ENCODE data around the gene AMZ2. TPM values are rescaled to one million over a fixed set of nuclear protein-coding genes. Genes with fewer than 3 reads are reported as not detected.
"Not testable (repeated sequence)": the region's sequence is repeated elsewhere in the genome, so short reads cannot be mapped to it uniquely, and the experiment has no call there.

Gene AMZ2
- total RNA-seq, 1 donor from 2014 or later: 75.8 TPM

DNA sequence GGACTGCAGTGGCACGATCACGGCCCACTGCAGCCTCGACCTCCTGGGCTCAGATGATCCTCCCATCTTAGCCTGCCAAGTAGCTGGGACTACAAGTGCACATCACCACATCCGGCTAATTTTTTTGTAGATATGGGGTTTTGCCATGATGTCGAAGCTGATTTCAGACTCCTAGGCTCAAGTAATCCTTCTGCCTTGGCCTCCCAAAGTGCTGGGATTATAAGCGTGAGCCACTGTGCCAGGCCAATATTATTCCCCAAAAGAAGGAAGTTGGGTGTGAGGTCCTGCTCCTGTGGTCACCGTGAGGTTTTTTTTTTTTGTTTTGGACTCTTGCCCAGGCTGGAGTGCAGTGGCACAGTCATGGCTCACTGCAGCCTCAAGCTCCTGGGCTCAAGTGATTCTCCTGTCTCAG is 1.5 kb downstream of the AMZ2 start:
- DNase-seq: peak; percentile 75
- H3K36me3 Mint-ChIP-seq (ENCODE audit: low read depth): peaks cover 37% of the 10 kb centered on the region
- H3K27ac Mint-ChIP-seq: peak overlapping the region; percentile 93

DNA sequence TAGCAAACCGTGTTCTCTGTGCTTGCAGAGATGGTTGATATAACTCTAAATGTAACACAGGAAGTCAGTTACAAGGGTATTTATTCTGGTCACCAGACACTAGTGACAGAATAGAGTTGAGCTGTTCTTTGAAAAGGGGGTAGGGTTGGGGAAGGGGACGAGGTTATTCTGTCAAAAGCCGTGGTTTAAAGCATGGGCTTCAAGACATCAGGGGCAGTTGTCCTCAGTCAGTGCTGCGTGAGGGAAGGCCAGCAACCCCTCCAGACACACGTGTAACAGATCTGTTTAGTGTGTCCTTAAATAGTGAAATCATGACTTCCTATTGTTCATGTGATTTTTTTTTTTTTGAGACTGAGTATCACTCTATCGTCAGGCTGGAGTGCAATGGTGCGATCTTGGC is 5.6 kb downstream of the AMZ2 start:
- peaks cover 59% of the 10 kb centered on the region for H3K36me3 Mint-ChIP-seq (ENCODE audit: low read depth)
- H3K9me3 Mint-ChIP-seq; intact Hi-C loops (cut with micrococcal nuclease): not testable (repeated sequence)

More for the DNA sequence above, 1.5 kb downstream of the AMZ2 start:
- intact Hi-C loops (cut with micrococcal nuclease): loop anchor here (1.0 to 5.0 kb wide), 3 partner anchors 9 to 263 kb away; partner anchors contain the start of gene PRKAR1A
- H3K4me3 Mint-ChIP-seq: peak overlapping the region; percentile 86
- no peaks in the 10 kb centered on the region for H3K27me3 Mint-ChIP-seq
- peaks cover 51% of the 10 kb centered on the region for H3K4me1 Mint-ChIP-seq
- no peaks in the 10 kb centered on the region for H3K9me3 Mint-ChIP-seq

GRCh38 chr17:68255151-68255550 is 7.3 kb downstream of the AMZ2 start:
- peak overlapping the region; percentile 16 for H3K4me3 Mint-ChIP-seq
- H3K36me3 Mint-ChIP-seq (ENCODE audit: low read depth): peaks cover 55% of the 10 kb centered on the region
- peaks cover 66% of the 10 kb centered on the region for H3K4me1 Mint-ChIP-seq
- no peaks in the 10 kb centered on the region for H3K9me3 Mint-ChIP-seq
- peak overlapping the region; percentile 38 for H3K27ac Mint-ChIP-seq
- intact Hi-C loops (cut with micrococcal nuclease): no loop called here
- H3K27me3 Mint-ChIP-seq: no peaks in the 10 kb centered on the region
- no peak for DNase-seq

More for the DNA sequence above, 5.6 kb downstream of the AMZ2 start:
- not testable (repeated sequence) for H3K27me3 Mint-ChIP-seq
- peak overlapping the region; percentile 87 for H3K27ac Mint-ChIP-seq
- peak; percentile 68 for DNase-seq
- H3K4me1 Mint-ChIP-seq: peaks cover 69% of the 10 kb centered on the region
- peak overlapping the region; percentile 63 for H3K4me3 Mint-ChIP-seq

DNA sequence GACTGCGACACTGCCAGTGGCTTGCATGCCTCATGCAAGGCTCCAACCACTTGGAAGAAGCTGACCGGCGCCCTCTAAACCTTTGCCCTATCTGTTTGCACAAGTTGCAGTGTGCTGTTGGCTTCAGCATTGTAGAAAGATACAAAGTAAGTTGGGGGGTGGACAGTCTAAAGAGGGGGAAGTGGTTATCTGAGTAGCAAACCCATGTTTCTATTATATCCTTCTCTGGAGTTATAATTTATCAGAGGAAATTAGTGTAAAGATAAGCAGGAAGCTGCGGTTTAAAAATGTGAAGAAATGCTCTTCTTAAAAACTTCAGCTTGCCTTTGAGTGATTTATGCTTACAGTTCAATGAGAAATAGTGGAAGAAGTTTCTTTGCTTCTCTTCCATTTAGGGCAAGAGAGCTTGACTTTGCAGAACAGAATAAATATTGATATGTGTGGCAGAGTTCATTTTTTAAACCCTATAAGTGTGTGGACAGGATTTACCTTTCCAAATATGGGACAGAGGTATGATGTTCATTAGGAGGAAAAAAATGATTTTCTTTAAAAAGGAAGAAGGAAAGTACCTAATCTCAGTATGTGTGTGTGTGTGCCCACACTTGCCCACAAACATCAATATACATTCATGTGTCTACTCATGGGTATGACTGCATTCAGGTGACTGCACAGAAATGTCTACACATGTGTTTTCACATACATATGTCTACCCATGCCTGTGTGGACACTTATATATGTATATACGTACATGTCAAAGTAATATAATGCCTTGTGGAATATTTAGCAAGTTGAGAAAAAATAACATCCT is 8.1 kb downstream of the AMZ2 start:
- Mint-ChIP-seq H3K4me1 (peaks cover 65% of the 10 kb centered on the region), H3K36me3 (ENCODE audit: low read depth) (peaks cover 53% of the 10 kb centered on the region), H3K4me3 (peak overlapping the region; percentile 16), H3K27ac (peak overlapping the region; percentile 38), H3K27me3 (no peaks in the 10 kb centered on the region), H3K9me3 (no peaks in the 10 kb centered on the region)
- intact Hi-C loops (cut with micrococcal nuclease): no loop called here
- DNase-seq: no peak

DNA sequence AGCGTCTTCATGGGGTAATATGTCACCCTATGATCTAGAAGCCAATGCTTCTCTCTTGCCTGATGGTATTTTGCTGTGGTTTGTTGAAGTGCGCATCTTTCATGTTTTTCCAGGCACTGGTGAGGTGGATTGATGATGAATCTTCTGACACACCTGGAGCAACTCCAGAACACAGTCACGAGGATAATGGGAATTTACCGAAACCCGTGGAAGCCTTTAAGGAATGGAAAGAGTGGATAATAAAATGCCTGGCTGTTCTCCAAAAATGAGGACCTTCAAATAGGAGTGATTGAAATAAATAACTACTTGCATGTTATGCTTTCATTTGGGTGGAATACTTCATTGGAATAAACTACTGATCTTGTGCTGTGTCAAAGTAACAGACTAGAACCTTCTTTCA is 8.9 kb downstream of the AMZ2 start:
- intact Hi-C loops (cut with micrococcal nuclease); H3K9me3 Mint-ChIP-seq; H3K27me3 Mint-ChIP-seq; DNase-seq; H3K4me3 Mint-ChIP-seq: not testable (repeated sequence)
- Mint-ChIP-seq H3K36me3 (ENCODE audit: low read depth) (peaks cover 48% of the 10 kb centered on the region), H3K4me1 (peaks cover 69% of the 10 kb centered on the region), H3K27ac (peak overlapping the region; percentile 58)

GRCh38 chr17:68257934-68258333 is 10.1 kb downstream of the AMZ2 start:
- no peaks in the 10 kb centered on the region for H3K27me3 Mint-ChIP-seq
- H3K4me3 Mint-ChIP-seq: peak overlapping the region; percentile 38
- H3K4me1 Mint-ChIP-seq: peaks cover 72% of the 10 kb centered on the region
- peaks cover 41% of the 10 kb centered on the region for H3K36me3 Mint-ChIP-seq (ENCODE audit: low read depth)
- peak overlapping the region; percentile 72 for H3K27ac Mint-ChIP-seq
- DNase-seq: no peak
- intact Hi-C loops (cut with micrococcal nuclease): loop anchor here (1.0 to 2.0 kb wide), 2 partner anchors 9 to 33 kb away; partner anchors contain the start of genes ARSG and SLC16A6
- no peaks in the 10 kb centered on the region for H3K9me3 Mint-ChIP-seq

- H3K27me3 Mint-ChIP-seq, H3K9me3 Mint-ChIP-seq: not testable (repeated sequence)
- peak; percentile 94 for DNase-seq
- H3K36me3 Mint-ChIP-seq (ENCODE audit: low read depth): peaks cover 31% of the 10 kb centered on the region
- H3K4me3 Mint-ChIP-seq: peak overlapping the region; percentile 79
- H3K27ac Mint-ChIP-seq: peak overlapping the region; percentile 86
- H3K4me1 Mint-ChIP-seq: peaks cover 65% of the 10 kb centered on the region
- intact Hi-C loops (cut with micrococcal nuclease): loop anchor here (1.0 to 2.0 kb wide), 2 partner anchors 10 to 32 kb away; partner anchors contain the start of genes ARSG and SLC16A6
Observed at GRCh38 chr17:68258890-68259647, 11.2 kb downstream of the AMZ2 start.

- not testable (repeated sequence) for DNase-seq, H3K27me3 Mint-ChIP-seq, H3K9me3 Mint-ChIP-seq
- intact Hi-C loops (cut with micrococcal nuclease): loop anchor here (2.0 kb wide), 1 partner anchor 31 kb away; the partner anchor contains the start of genes ARSG and SLC16A6
- Mint-ChIP-seq H3K4me3 (peak overlapping the region; percentile 79), H3K4me1 (peaks cover 62% of the 10 kb centered on the region), H3K27ac (peak overlapping the region; percentile 86), H3K36me3 (ENCODE audit: low read depth) (peaks cover 28% of the 10 kb centered on the region)
Observed at GRCh38 chr17:68259648-68259951, 11.8 kb downstream of the AMZ2 start.

DNA sequence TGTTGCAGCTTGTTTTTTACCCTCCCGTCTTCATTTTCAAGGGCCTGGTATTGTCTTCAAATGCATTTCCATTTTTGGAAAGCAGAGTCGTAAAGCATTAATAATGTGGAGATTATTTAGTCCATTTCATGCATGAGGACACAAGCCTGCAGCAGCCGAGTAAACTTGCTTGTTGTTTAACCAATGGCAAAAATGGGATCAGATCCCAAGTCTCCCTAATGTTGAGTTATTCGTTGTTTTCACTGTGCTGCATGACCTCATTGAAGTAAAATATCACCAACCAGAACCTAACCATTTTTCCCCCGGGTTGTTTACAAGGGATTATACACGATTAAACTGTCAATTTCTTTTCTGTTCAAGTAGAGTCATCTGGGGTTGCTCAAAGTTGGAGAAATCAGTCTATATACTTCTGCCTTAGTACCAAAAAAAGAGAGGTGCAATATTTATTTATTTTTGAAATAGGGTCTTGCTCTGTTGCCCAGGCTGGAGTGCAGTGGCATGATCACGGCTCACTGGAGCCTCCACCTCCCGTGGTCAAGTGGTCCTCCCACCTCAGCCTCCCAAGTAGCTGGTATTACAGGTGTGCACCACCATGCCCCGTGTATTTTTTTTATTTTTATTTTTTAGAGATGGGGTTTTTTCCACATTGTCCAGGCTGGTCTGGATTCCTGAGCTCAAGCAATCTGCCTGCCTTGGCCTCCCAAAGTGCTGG is 12.4 kb downstream of the AMZ2 start:
- no peaks in the 10 kb centered on the region for H3K9me3 Mint-ChIP-seq
- intact Hi-C loops (cut with micrococcal nuclease): no loop called here
- DNase-seq: no peak
- H3K36me3 Mint-ChIP-seq (ENCODE audit: low read depth): peaks cover 22% of the 10 kb centered on the region
- no peaks in the 10 kb centered on the region for H3K27me3 Mint-ChIP-seq
- peak overlapping the region; percentile 86 for H3K27ac Mint-ChIP-seq
- peaks cover 56% of the 10 kb centered on the region for H3K4me1 Mint-ChIP-seq
- peak overlapping the region; percentile 79 for H3K4me3 Mint-ChIP-seq

DNA sequence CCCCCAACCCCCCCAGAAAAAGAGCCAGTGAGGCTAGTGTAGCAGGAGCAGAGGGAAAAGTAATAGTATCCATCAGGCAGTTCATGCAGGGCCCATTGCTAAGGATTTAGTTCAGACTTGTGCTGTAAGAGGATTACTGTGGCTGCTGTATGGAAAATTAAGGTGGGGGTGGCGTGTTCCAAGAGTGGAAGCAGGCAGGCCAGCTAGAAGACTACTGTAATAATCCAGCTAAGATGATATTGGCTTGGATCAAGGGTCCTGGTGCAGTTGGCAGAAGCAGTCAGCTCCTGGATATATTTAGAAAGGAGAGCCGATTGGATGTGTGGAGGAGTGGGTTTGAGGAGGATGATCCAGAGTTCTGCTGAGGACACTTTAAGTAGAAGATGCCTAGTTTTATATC is 14.6 kb downstream of the AMZ2 start:
- H3K4me3 Mint-ChIP-seq; DNase-seq; H3K27ac Mint-ChIP-seq; H3K27me3 Mint-ChIP-seq; intact Hi-C loops (cut with micrococcal nuclease); H3K9me3 Mint-ChIP-seq; H3K36me3 Mint-ChIP-seq (ENCODE audit: low read depth): not testable (repeated sequence)
- peaks cover 36% of the 10 kb centered on the region for H3K4me1 Mint-ChIP-seq

DNA sequence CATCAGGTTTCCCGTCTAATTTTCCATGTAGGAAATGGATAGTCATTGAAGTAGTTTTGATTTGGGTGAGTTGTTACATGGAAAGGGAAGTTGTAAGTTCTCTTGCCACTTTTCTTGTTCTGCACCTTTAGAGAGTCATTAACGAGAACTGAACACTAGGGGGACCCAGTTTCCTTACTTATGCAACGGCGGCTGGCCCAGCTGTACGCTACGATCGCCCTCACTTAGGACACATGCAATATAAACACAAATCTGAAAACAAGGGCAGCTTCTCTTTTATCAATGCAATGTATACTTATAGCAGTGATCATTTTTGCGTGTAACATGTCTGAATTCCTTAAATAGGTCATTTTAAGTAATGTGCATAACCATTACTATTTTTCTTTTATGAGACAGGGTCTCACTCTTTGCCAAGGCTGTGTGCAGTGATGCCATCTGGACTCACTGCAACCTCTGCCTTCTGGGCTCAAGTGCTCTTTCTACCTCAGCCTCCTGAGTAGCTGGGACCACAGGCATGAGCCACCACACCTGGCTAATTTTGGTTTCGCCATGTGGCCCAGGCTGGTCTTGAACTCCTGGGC is 15.3 kb downstream of the AMZ2 start:
- DNase-seq: peak; percentile 81
- Mint-ChIP-seq H3K4me1 (peaks cover 29% of the 10 kb centered on the region), H3K27ac (peak overlapping the region; percentile 29)
- intact Hi-C loops (cut with micrococcal nuclease): loop anchor here (1.0 kb wide), 2 partner anchors 173 to 200 kb away; no protein-coding TSS in a partner anchor
- not testable (repeated sequence) for H3K9me3 Mint-ChIP-seq; H3K4me3 Mint-ChIP-seq; H3K27me3 Mint-ChIP-seq; H3K36me3 Mint-ChIP-seq (ENCODE audit: low read depth)

- H3K4me3 Mint-ChIP-seq; H3K36me3 Mint-ChIP-seq (ENCODE audit: low read depth); intact Hi-C loops (cut with micrococcal nuclease); H3K9me3 Mint-ChIP-seq; H3K27ac Mint-ChIP-seq; H3K27me3 Mint-ChIP-seq; DNase-seq: not testable (repeated sequence)
- H3K4me1 Mint-ChIP-seq: peaks cover 16% of the 10 kb centered on the region
Observed at GRCh38 chr17:68265833-68266232, 18.0 kb downstream of the AMZ2 start.

- intact Hi-C loops (cut with micrococcal nuclease): no loop called here
- no peak overlapping the region for H3K27ac Mint-ChIP-seq
- H3K36me3 Mint-ChIP-seq (ENCODE audit: low read depth): peaks cover 26% of the 10 kb centered on the region
- no peaks in the 10 kb centered on the region for H3K27me3 Mint-ChIP-seq
- no peaks in the 10 kb centered on the region for H3K4me1 Mint-ChIP-seq
- no peak for DNase-seq
- H3K9me3 Mint-ChIP-seq: peaks cover 4% of the 10 kb centered on the region
- no peak overlapping the region for H3K4me3 Mint-ChIP-seq
Observed at GRCh38 chr17:68273722-68274121, 25.9 kb downstream of the AMZ2 start.
